Left lung (tissue), 10 donors: ENCODE measurements around the gene SLC48A1. TPM values are rescaled to one million over a fixed set of nuclear protein-coding genes. Genes with fewer than 3 reads are reported as not detected.

Experiments used
- ATAC-seq: fragments of 200-7000 bp; cut with Tn5 transposase; one replicate; pipeline ENCODE4 v1.9.1; 2020; ENCODE audit warnings: moderate library complexity
- DNase-seq, 4 donors: peaks; one replicate each; pipeline ENCODE4 v3.0.0-alpha.2; 2013 to 2020
- H3K27ac ChIP-seq, 2 donors: fragments of 200-600 bp; sonication (generic) in 1 of 2; one replicate each; pipeline versions ENCODE4 v1.5.0 to v1.8.0; 2020 to 2021
- H3K27me3 ChIP-seq, 2 donors: fragments of 200-600 bp; sonication (generic) in 1 of 2; one replicate each; pipeline versions ENCODE4 v1.5.0 to v1.8.0; 2020 to 2021
- H3K36me3 ChIP-seq, 2 donors: fragments of 200-600 bp; sonication (generic) in 1 of 2; one replicate each; pipeline versions ENCODE4 v1.5.0 to v1.8.0; 2020 to 2021
- H3K4me1 ChIP-seq, 2 donors: fragments of 200-600 bp; one replicate each; pipeline ENCODE4 v1.8.0; 2021
- H3K4me3 ChIP-seq, 2 donors: fragments of 200-600 bp; sonication (generic) in 1 of 2; one replicate each; pipeline versions ENCODE4 v1.5.0 to v1.8.0; 2020 to 2021; ENCODE audit warnings: mild to moderate bottlenecking in 1 of 2
- H3K9me3 ChIP-seq, 2 donors: fragments of 200-600 bp; sonication (generic) in 1 of 2; one replicate each; pipeline versions ENCODE4 v1.5.0 to v1.8.0; 2020 to 2021
- intact Hi-C, 2 donors: fragments of 100-400 bp; cut with DNase I; formaldehyde crosslinking; loops; one replicate each; pipeline versions ENCODE4 v1.11.2 to v1.14.2; 2022
- polyA plus RNA-seq, 6 donors: library from polyadenylated mRNA; unstranded; fragments of 120-200 nt; gene quantifications; one replicate each; pipeline ENCODE4 v1.2.1, GENCODE V29; 2013; ENCODE audit not compliant: insufficient read length in 6 of 6
- total RNA-seq, 2 donors: library from RNA; stranded (reverse); fragmentation: NEBNext Ultra II Directional; extraction: Animal tissue kit (Norgen Biotek cat#: 25700); gene quantifications; one replicate each; pipeline ENCODE4 v1.2.1, GENCODE V29; 2021
- TF ChIP-seq, protein P1 (sequence below), 2 donors: fragments of 200-600 bp; sonication (generic) in 1 of 2; IDR thresholded peaks; one replicate each; pipeline versions ENCODE4 v1.5.0 to v1.8.0; 2021; ENCODE audit warnings: antibody characterized with exemption in 2 of 2
- donor health status: DM: no; HTN: yes; CAD: no.
- donor health status: DM: no; HTN: no; CAD: no.

The SLC48A1 gene
- total and polyA plus RNA-seq, 8 donors: 14.9 to 38.6 (median 18.3) TPM

- intact Hi-C loops: no loop called here
Measured at GRCh38 chr12:47730341-47730744, 42.7 kb upstream of the SLC48A1 start.

DNA sequence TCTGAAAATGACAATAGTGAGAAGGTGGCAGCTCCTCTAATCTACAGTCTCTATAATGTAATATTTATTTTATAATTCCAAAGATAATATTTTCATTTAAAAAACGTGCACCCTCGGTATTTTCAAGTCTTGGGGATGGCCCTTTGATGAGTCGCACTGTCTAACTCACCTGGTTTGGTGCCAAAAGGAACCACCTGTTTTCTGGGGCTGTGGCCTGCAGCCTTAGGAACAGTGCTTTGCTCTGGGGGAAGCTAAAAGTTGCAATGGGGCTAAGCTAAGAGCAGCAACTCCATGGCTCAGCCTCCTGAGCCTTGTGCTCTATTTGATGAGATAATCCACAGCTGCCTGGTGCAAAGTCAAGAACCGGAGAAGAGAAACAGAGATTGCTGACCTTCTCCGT is 41.3 kb upstream of the SLC48A1 start:
- H3K36me3 ChIP-seq: no peaks in the 10 kb centered on the region
- H3K27ac ChIP-seq: no peak overlapping the region
- DNase-seq (no peak), ATAC-seq (no peak)
- no peaks in the 10 kb centered on the region for H3K9me3 ChIP-seq
- no peaks in the 10 kb centered on the region for H3K27me3 ChIP-seq
- no peak overlapping the region for H3K4me3 ChIP-seq
- TF ChIP-seq, protein P1, sequence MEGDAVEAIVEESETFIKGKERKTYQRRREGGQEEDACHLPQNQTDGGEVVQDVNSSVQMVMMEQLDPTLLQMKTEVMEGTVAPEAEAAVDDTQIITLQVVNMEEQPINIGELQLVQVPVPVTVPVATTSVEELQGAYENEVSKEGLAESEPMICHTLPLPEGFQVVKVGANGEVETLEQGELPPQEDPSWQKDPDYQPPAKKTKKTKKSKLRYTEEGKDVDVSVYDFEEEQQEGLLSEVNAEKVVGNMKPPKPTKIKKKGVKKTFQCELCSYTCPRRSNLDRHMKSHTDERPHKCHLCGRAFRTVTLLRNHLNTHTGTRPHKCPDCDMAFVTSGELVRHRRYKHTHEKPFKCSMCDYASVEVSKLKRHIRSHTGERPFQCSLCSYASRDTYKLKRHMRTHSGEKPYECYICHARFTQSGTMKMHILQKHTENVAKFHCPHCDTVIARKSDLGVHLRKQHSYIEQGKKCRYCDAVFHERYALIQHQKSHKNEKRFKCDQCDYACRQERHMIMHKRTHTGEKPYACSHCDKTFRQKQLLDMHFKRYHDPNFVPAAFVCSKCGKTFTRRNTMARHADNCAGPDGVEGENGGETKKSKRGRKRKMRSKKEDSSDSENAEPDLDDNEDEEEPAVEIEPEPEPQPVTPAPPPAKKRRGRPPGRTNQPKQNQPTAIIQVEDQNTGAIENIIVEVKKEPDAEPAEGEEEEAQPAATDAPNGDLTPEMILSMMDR (IDR thresholded peaks at IDR 0.05): no peak
- intact Hi-C loops: no loop called here
- H3K4me1 ChIP-seq: peaks cover 9 to 24% of the 10 kb centered on the region in 2 donors

More at GRCh38 chr12:47730341-47730744, 42.7 kb upstream of the SLC48A1 start:
- no peak for DNase-seq
- no peak overlapping the region for H3K4me3 ChIP-seq
- peaks cover 0 to 13% of the 10 kb centered on the region in 2 donors for H3K4me1 ChIP-seq
- H3K9me3 ChIP-seq: no peaks in the 10 kb centered on the region
- TF ChIP-seq, protein P1 (IDR thresholded peaks at IDR 0.05): no peak
- H3K27me3 ChIP-seq: no peaks in the 10 kb centered on the region
- H3K36me3 ChIP-seq: no peaks in the 10 kb centered on the region
- no peak overlapping the region for H3K27ac ChIP-seq
- ATAC-seq: peak; percentile 68

DNA sequence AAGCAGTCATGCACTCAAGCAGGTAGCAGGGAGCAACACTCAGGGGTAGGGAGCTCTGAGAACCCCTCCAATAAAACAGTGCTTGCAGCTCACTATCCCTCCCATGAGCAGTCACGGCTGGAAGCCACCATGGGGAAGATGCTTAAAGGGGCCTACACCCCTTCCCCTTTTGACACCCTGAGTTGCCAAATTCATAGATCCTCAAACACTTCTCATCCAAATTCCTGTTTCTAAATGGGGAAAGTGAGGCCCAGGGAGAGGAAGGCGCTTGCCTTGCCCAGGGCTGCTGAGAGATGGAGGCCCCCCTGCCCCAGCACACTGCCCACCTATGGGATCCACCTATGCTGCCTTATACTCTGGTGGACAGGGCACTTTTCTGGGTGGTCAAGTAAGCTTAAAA is 40.5 kb upstream of the SLC48A1 start:
- ATAC-seq (no peak), DNase-seq (no peak)
- Histone ChIP-seq H3K36me3 (no peaks in the 10 kb centered on the region), H3K27ac (no peak overlapping the region), H3K4me3 (no peak overlapping the region), H3K4me1 (peaks cover 17 to 31% of the 10 kb centered on the region in 2 donors), H3K27me3 (no peaks in the 10 kb centered on the region), H3K9me3 (no peaks in the 10 kb centered on the region)
- TF ChIP-seq, protein P1 (IDR thresholded peaks at IDR 0.05): no peak
- intact Hi-C loops: no loop called here

GRCh38 chr12:47733142-47733541 is 39.9 kb upstream of the SLC48A1 start:
- ATAC-seq: no peak
- no peak for DNase-seq
- Histone ChIP-seq H3K27ac (no peak overlapping the region), H3K36me3 (no peaks in the 10 kb centered on the region), H3K4me3 (no peak overlapping the region), H3K9me3 (no peaks in the 10 kb centered on the region), H3K27me3 (no peaks in the 10 kb centered on the region), H3K4me1 (peaks cover 20 to 37% of the 10 kb centered on the region in 2 donors)
- intact Hi-C loops: no loop called here
- TF ChIP-seq, protein P1 (IDR thresholded peaks at IDR 0.05): no peak

DNA sequence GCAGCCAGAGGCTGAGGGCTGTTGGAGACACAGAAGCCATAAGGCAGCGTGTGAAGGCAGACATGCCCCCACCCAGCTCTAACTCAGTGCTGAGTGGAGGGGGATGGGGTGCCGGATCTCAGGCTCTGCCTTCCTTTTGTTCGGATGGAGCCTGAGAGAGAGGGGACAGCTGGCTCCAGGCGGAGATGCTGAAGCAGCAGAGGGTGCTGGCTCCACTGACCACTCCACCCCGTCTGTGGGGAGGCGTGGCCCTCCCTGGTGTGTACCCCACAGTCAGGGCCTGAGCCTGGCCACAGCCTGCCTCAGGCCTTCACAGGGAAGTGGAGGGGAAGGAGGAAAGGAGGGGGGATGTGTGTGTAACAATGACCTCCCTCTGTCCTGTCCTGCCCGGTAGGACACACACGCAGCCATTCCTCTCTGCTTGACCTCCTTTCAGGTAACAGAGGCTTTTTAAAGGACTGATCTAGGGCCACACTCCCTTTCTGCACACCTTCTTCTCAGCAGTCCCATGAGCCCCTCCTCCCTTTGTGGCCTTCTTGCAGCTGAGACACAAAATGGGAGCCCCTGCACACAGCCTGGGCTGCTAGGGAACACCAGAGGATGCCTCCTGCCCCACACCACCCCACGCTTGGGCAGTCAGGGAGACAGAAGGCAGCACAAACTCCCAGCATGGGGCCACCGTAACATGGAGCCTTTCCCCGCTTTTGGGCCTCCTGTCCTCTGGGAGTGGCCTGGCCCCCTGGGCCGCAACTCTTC is 38.1 kb upstream of the SLC48A1 start:
- Histone ChIP-seq H3K27ac (no peak overlapping the region), H3K4me3 (no peak overlapping the region), H3K4me1 (peaks cover 20 to 39% of the 10 kb centered on the region in 2 donors), H3K9me3 (no peaks in the 10 kb centered on the region), H3K36me3 (no peaks in the 10 kb centered on the region), H3K27me3 (no peaks in the 10 kb centered on the region)
- DNase-seq (peak in 1 of 4 donors; percentile 74), ATAC-seq (no peak)
- intact Hi-C loops: no loop called here
- TF ChIP-seq, protein P1 (IDR thresholded peaks at IDR 0.05): no peak
